ENCODE data around the gene SMAD3. TPM values are rescaled to one million over a fixed set of nuclear protein-coding genes. Genes with fewer than 3 reads are reported as not detected.

Gene SMAD3
- total and polyA plus RNA-seq, 2 of the 8 experiments (the other 6 are each of a cell fraction or from before 2014, with no cell fraction given): 10.1 to 12.4 TPM

DNA sequence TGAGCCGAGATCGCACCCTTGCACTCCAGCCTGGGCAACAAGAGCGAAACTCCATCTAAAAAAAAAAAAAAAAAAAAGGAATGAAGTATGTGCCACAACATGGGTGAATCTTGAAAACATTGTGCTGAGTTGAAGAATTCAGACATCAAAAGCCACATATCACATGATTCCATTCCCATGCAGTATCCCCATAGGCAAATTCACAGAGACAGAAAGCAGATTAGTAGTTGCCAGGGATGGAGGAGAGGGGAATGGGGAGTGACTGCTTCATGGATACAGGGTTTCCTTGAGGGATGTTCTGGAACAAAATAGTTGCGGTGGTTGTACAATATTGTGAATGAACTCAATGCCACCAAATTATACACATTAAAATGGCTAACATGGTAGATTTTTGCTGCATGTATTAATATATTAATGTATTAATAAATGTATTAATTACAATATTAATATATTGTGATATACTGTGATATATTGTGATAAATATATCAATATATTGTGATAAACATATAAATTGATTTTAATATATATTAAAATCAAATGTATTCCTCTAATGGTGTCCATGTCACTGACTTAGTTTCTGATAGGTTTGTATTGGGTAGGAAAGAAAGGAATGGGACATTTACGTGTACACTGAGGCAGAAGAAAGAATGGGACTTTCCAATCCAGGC is 34.9 kb downstream of the SMAD3 start:
- no peak for DNase-seq (ENCODE audit: low read depth in 1 of 2, low spot score in 2 of 2)
- Histone ChIP-seq H3K23me2 (ENCODE audit: low read depth, low read length) (no peaks in the 10 kb centered on the region), H3K9me3 (ENCODE audit: insufficient read depth in 2 of 2, low read depth in 1 of 2, low read length in 1 of 2) (no peaks in the 10 kb centered on the region), H3K27ac (ENCODE audit: low read depth, low read length) (no peak overlapping the region), H3K4ac (replicated peaks; ENCODE audit: insufficient read length, low read depth, low read length) (no peak overlapping the region), H4K20me1 (replicated peaks in 1 of 2; ENCODE audit: control insufficient read depth in 1 of 2, insufficient read depth in 2 of 2, low read length in 2 of 2) (no peaks in the 10 kb centered on the region), H3K4me2 (ENCODE audit: insufficient read depth in 1 of 2, low read depth in 2 of 2, low read length in 2 of 2) (no peak overlapping the region), H2BK20ac (ENCODE audit: low read length) (no peak overlapping the region), H4K8ac (ENCODE audit: extremely low read depth, insufficient read depth, low read length) (no peak overlapping the region), H3K18ac (ENCODE audit: extremely low read depth, low read length) (no peak overlapping the region), H3K4me3 (ENCODE audit: extremely low read depth in 1 of 4, insufficient read depth in 2 of 4, low read depth in 3 of 4, low read length in 4 of 4) (no peak overlapping the region), H2BK15ac (ENCODE audit: low read length) (no peak overlapping the region), H3K14ac (ENCODE audit: insufficient read length) (no peak overlapping the region), H2AK5ac (ENCODE audit: low read depth, low read length) (no peak overlapping the region), H2BK12ac (ENCODE audit: low read depth, low read length) (no peak overlapping the region), H3K27me3 (replicated peaks in 1 of 4; ENCODE audit: control insufficient read depth in 3 of 4, extremely low read depth in 1 of 4, insufficient read depth in 3 of 4, low read length in 3 of 4) (no peaks in the 10 kb centered on the region), H2BK5ac (ENCODE audit: low read depth, low read length) (no peak overlapping the region), H3K36me3 (ENCODE audit: control insufficient read depth in 2 of 4, insufficient read depth in 4 of 4, low read length in 3 of 4) (no peaks in the 10 kb centered on the region), H3K23ac (ENCODE audit: insufficient read length) (no peak overlapping the region), H3K9ac (replicated peaks in 1 of 4; ENCODE audit: extremely low read depth in 1 of 4, low read depth in 3 of 4, low read length in 3 of 4) (no peak overlapping the region), H3K56ac (replicated peaks; ENCODE audit: insufficient read length, low read depth, low read length) (no peak overlapping the region), H3K79me1 (ENCODE audit: low read depth, low read length) (peaks cover 10% of the 10 kb centered on the region), H2AFZ (ENCODE audit: low read length) (no peak overlapping the region), H4K91ac (replicated peaks; ENCODE audit: insufficient read length, low read length) (no peak overlapping the region), H3K4me1 (replicated peaks in 1 of 4; ENCODE audit: control insufficient read depth in 3 of 4, insufficient read depth in 4 of 4, low read length in 3 of 4) (peaks cover 0 to 6% (median 1%) of the 10 kb centered on the region in 4 experiments; a peak in 5 of 7 replicates), H3K79me2 (ENCODE audit: control insufficient read depth in 1 of 2, insufficient read depth in 2 of 2, low read length in 2 of 2) (peaks cover 0 to 21% of the 10 kb centered on the region in 2 experiments; a peak in 1 of 4 replicates), H2BK120ac (replicated peaks; ENCODE audit: low read depth, low read length) (no peak overlapping the region), H4K5ac (ENCODE audit: insufficient read length, low read depth, low read length) (no peak overlapping the region)
- ChIA-PET POLR2A (ENCODE audit: partially characterized antibody) (no interaction called here), CTCF (ENCODE audit: partially characterized antibody) (interaction anchor here (1.1 kb wide), 1 partner anchor 12 kb away, joined by 3 read pairs; no protein-coding TSS in a partner anchor)
- no peak for FAIRE-seq
- 43% methylated on average over 2 of the region's 5 CpGs; no CpG with 5 or more reads in 1 of the 2 experiments for WGBS, 2 experiments (ENCODE audit: extremely low coverage in 1 of 2, insufficient coverage in 1 of 2, insufficient read length in 1 of 2, insufficient replicate concordance in 2 of 2, low coverage in 1 of 2, low lambda C conversion rate in 2 of 2, missing lambda C conversion rate in 1 of 2)
- TF ChIP-seq EZH2 (IDR thresholded peaks at IDR 0.05; ENCODE audit: low read depth, low read length, severe bottlenecking) (no peak), HDAC2 (IDR thresholded peaks at IDR 0.05; ENCODE audit: borderline replicate concordance in 1 of 2, low read depth in 2 of 2, low read length in 2 of 2) (no peak), POLR2AphosphoS5 (IDR thresholded peaks at IDR 0.05; ENCODE audit: low read depth, low read length) (no peak), CBX8 (IDR thresholded peaks at IDR 0.05; ENCODE audit: borderline replicate concordance, low read depth, low read length) (no peak), JUND (IDR thresholded peaks at IDR 0.05; ENCODE audit: low read length) (no peak), ZNF274 (IDR thresholded peaks at IDR 0.05; ENCODE audit: borderline replicate concordance, extremely low read depth, low read length) (no peak), CHD2 (IDR thresholded peaks at IDR 0.05; ENCODE audit: low read length) (no peak), CREB1 (IDR thresholded peaks at IDR 0.05) (no peak)
- TF ChIP-seq, protein P1, sequence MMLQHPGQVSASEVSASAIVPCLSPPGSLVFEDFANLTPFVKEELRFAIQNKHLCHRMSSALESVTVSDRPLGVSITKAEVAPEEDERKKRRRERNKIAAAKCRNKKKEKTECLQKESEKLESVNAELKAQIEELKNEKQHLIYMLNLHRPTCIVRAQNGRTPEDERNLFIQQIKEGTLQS (IDR thresholded peaks at IDR 0.05; ENCODE audit: insufficient read depth, low read depth, low read length): no peak
- TF ChIP-seq, protein P2, sequence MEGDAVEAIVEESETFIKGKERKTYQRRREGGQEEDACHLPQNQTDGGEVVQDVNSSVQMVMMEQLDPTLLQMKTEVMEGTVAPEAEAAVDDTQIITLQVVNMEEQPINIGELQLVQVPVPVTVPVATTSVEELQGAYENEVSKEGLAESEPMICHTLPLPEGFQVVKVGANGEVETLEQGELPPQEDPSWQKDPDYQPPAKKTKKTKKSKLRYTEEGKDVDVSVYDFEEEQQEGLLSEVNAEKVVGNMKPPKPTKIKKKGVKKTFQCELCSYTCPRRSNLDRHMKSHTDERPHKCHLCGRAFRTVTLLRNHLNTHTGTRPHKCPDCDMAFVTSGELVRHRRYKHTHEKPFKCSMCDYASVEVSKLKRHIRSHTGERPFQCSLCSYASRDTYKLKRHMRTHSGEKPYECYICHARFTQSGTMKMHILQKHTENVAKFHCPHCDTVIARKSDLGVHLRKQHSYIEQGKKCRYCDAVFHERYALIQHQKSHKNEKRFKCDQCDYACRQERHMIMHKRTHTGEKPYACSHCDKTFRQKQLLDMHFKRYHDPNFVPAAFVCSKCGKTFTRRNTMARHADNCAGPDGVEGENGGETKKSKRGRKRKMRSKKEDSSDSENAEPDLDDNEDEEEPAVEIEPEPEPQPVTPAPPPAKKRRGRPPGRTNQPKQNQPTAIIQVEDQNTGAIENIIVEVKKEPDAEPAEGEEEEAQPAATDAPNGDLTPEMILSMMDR (IDR thresholded peaks at IDR 0.05; ENCODE audit: control extremely low read depth in 1 of 3, insufficient read depth in 1 of 3, low read depth in 1 of 3, low read length in 3 of 3): no peak

All from H1 (cell line).